ENCODE measurements around the gene SPRED2.

SPRED2 gene

GRCh38 chr2:65287364-65287763 lies 145.0 kb downstream of the SPRED2 start:
- in situ Hi-C loops (cut with MboI; ENCODE audit: low sequenced_read_pairs), result no loop called here

- in situ Hi-C loops (cut with MboI; ENCODE audit: low sequenced_read_pairs), result no loop called here
These were observed 149.8 kb downstream of the SPRED2 start for GRCh38 chr2:65282477-65283053.

- in situ Hi-C loops (cut with MboI; ENCODE audit: low sequenced_read_pairs), result no loop called here
These were observed 150.6 kb downstream of the SPRED2 start for GRCh38 chr2:65281627-65282351.

- in situ Hi-C loops (cut with MboI; ENCODE audit: low sequenced_read_pairs), result no loop called here
These were observed 152.6 kb downstream of the SPRED2 start for GRCh38 chr2:65279756-65280155.

- in situ Hi-C loops (cut with MboI; ENCODE audit: low sequenced_read_pairs), result no loop called here
These were observed 153.8 kb downstream of the SPRED2 start for GRCh38 chr2:65278531-65278981.

GRCh38 chr2:65277791-65278483 lies 154.5 kb downstream of the SPRED2 start:
- in situ Hi-C loops (cut with MboI; ENCODE audit: low sequenced_read_pairs), result no loop called here

GRCh38 chr2:65277118-65277517 lies 155.3 kb downstream of the SPRED2 start:
- in situ Hi-C loops (cut with MboI; ENCODE audit: low sequenced_read_pairs), result no loop called here

DNA sequence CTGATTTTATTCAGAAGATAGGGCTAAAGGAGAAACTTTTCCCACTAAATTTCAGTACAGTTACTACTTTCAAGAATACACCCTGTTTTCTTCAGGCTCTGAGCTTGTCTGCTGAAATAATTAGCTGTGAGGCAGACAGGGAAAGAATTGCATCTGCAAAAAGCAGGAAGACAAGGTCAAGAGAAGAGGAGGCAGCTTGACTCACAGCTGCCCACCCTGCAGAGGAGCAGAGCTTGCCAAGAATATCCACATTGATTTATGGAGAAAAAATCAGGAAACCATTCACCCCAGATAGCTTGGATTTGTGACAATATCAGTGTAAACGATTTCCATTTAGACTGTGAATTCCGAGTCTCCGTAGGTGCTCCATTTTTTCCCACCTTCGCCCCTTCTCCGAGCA lies 155.8 kb downstream of the SPRED2 start:
- in situ Hi-C loops (cut with MboI; ENCODE audit: low sequenced_read_pairs), result no loop called here

DNA sequence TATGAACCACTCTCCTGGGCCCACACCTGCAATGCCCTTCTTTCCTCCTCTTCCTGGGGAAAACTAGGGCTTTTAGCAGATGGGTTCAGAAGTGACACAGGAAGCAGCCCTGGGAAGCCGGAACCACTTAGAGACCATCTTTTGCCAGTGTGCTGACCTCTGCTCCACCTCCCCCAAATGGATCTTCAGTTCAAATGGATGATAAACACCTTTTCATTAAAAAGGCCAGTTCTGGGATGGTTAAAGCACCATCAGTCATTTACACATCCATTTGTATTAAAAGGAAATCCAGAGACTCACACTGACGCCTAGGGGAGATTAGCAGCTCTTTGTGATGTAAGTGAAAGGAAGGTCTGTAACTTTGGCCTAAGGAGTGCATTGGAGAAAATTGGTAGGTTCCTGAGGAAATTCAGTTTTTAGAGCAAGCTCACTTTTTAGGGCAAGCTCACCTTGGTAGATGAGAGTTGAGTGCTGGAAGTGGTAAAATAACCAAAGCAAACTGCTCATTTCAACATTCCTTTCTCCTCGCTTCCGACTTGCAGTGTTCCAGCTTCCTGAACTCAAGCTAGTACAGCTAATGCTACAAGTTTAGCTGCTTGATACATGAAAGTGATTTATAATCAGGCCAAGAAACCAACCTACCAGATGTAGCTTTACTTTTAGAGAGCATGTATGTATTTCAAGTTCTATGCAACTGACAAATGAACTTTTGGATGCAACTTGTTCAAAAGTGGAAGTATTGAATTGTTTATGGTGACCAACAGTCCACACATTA lies 157.1 kb downstream of the SPRED2 start:
- in situ Hi-C loops (cut with MboI; ENCODE audit: low sequenced_read_pairs), result no loop called here

DNA sequence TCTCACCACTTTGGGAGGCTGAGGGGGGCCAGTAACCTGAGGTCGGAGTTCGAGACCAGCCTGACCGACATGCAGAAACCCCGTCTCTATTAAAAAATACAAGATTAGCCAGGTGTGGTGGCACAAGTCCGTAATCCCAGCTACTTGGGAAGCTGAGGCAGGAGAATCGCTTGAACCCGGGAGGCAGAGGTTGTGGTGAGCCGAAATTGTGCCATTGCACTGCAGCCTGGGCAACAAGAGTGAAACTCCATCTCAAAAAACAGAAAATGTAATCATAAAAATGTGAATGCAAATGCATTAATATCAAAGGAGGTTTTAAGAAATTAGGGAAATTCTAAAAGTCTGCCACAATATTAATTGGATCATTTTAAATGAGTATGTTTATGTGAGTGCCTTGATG lies 159.1 kb downstream of the SPRED2 start:
- in situ Hi-C loops (cut with MboI; ENCODE audit: low sequenced_read_pairs), result no loop called here

DNA sequence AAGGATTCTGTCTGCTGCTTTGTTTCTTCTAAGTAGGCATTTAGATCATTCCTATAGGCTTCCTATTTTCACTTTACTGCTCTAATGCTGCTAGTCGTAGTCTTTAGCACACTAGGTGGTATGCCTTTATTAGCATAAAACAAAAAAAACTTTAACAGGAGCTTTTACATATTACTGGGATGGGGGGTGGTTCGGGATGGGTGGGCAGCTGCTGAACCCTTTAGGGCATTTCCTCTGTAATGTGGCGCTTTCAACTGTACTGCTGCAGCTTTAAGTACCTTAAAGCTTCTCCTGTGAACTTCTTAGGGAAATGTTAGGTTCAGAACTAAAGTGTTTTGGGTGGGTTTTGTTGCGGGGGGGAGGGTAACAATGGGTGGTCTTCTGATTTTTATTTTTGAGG lies 163.4 kb downstream of the SPRED2 start:
- in situ Hi-C loops (cut with MboI; ENCODE audit: low sequenced_read_pairs), result loop anchor here (10.0 kb wide), 1 partner anchor 296 kb away; no protein-coding TSS in a partner anchor

GRCh38 chr2:65267008-65267407 lies 165.4 kb downstream of the SPRED2 start:
- in situ Hi-C loops (cut with MboI; ENCODE audit: low sequenced_read_pairs), result loop anchor here (10.0 kb wide), 1 partner anchor 298 kb away; no protein-coding TSS in a partner anchor

- in situ Hi-C loops (cut with MboI; ENCODE audit: low sequenced_read_pairs), result loop anchor here (10.0 kb wide), 1 partner anchor 299 kb away; no protein-coding TSS in a partner anchor
These were observed 166.7 kb downstream of the SPRED2 start for GRCh38 chr2:65265671-65266045.

DNA sequence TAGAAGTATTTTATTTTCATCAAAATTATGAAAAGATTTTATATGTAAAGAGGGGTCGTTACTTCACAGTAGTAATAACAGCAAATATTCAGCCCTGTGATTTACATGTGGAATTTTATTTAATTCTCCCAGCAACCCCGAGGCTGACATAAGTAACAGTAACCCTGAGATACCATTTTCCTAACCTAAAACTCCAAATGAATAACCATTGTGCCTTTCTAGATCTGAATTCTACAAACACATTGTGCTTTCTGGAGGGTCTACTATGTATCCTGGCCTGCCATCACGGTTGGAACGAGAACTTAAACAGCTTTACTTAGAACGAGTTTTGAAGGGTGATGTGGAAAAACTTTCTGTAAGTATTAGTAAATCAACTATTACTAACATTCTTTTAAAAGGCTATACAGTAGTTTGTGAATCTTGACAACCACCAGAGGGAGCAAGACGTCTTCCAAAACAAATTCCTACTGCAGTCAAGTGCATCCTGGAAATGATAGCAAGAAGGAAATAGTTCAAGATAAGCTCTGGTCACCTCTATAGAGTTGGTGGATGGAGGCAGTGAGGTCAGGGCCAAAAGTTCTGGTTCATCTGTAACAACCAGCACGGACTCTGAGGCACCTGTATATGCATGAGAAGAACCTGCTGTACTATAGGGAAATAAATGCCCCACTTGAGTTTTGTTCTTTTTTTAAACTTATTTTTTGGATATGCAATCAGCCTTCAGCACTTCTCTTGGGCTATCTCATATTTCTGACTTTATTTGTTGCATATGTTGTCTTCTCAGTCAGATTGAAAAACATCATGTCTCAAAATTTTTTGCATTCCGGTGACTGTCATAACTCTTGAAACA lies 167.4 kb downstream of the SPRED2 start:
- in situ Hi-C loops (cut with MboI; ENCODE audit: low sequenced_read_pairs), result loop anchor here (10.0 kb wide), 1 partner anchor 300 kb away; no protein-coding TSS in a partner anchor

- in situ Hi-C loops (cut with MboI; ENCODE audit: low sequenced_read_pairs), result loop anchor here (10.0 kb wide), 1 partner anchor 301 kb away; no protein-coding TSS in a partner anchor
These were observed 168.4 kb downstream of the SPRED2 start for GRCh38 chr2:65263986-65264385.

DNA sequence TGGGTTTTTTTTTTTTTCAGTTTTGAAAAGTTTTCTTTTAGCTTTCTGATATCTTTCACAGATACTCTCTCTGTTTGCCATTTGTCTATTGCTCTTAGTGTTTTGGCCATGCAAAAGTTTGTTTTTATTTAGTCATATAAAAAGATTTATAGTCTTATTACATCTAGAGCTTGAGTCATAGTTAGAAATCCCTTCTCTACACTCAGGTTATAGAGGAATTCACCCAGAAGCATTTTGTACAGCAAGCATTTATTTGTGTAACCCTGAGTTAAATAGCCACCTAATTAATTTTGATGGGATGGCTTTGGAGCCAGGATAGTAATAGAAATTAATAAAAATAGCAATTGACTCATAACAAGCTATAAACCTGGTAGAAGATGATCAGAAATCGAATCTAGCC lies 169.1 kb downstream of the SPRED2 start:
- in situ Hi-C loops (cut with MboI; ENCODE audit: low sequenced_read_pairs), result loop anchor here (10.0 kb wide), 1 partner anchor 302 kb away; no protein-coding TSS in a partner anchor

DNA sequence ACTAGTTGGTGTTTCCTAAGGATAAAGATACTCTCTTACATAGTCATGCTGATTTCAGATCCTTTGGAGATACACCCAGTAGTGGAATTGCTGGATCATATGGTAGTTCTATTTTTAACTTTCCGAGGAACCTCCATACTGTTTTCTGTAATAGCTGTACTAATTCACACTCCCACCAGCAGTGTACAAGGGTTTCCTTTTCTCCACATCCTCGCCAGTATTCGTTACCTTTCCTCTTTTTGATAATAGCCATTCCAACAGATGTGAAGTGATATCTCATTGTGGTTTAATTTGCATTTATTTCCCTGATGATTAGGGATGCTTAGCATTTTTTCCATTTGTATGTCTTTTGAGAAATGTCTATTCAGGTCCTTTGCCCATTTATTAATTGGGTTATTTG lies 170.7 kb downstream of the SPRED2 start:
- in situ Hi-C loops (cut with MboI; ENCODE audit: low sequenced_read_pairs), result loop anchor here (10.0 kb wide), 1 partner anchor 303 kb away; no protein-coding TSS in a partner anchor
